Measurements from ENCODE around the gene FBP2. TPM values are rescaled to one million over a fixed set of nuclear protein-coding genes. Genes with fewer than 3 reads are reported as not detected.
"Not testable (repeated sequence)": the region's sequence is repeated elsewhere in the genome, so short reads cannot be mapped to it uniquely, and the experiment has no call there.

Gene FBP2
- total RNA-seq, 1 donor from 2014 or later: not detected

DNA sequence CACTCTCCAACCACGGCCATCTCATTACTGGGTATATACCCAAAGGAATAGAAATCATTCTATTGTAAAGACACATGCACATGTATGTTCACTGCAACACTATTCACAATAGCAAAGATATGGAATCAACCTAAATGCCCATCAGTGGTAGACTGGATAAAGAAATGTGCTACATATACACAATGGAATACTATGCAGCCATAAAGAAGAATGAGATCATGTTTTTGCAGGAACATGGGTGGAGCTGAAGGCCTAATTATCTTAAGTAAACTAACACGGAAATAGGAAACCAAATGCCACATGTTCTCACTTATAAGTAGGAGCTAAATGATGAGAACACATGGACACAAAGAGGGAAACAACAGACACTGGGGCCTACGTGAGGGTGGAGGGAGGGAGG is 29.3 kb downstream of the FBP2 start:
- intact Hi-C loops (cut with micrococcal nuclease): not testable (repeated sequence)

DNA sequence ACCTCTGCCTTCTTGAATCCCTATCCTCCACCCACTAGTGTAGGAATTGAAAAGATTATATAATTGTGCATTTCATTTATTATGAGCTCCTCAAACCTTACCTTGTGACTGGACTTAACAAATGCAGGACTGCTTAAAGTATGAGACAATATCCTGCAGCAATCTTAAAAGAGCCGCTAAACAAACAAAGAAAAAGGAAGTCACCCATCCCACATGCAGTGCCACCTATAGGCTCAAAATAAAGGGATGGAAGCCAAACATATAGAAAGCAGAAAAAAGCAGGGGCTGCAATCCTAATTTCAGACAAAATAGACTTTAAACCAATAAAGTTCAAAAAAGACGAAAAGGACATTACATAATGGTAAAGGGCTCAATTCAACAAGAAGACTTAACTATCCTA is 30.1 kb downstream of the FBP2 start:
- intact Hi-C loops (cut with micrococcal nuclease): no loop called here

DNA sequence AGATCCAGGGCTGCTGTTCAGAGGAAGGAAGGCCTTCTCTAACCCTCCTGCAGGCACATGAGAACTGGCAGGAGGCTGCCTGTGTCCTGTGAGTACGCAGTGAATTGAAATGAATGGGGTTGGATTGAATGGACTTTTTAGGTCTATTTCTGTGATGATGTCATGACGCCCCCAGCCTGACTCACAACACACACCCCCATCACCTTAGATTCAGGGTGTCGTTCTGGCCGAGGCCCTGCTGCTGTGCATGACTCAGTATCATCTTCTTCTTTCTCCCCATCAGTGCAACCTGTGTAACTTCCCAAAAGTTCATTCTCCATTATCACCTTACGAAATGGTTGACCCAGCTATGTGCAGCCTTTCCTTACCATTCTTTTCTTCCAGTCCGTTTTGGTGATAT is 33.4 kb downstream of the FBP2 start:
- intact Hi-C loops (cut with micrococcal nuclease): no loop called here

DNA sequence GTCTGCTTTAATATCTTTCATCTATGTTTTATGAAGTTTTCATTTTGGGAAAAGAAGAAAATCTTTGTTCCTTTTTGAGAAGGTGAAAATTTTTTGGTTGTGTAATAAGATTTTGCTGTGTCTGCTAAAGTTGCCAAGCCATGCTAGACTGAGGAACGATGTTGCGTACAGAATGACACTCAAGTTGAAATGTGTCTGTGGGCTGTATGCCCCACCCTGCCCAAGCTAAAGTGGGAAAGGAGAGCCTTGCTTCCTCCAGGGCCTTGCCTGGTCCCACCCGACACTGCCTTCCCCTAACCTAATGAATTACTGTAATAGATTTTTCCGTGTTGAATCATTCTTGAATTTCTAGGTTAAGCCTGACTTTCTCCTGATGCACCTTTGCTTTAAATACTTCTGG is 36.2 kb downstream of the FBP2 start:
- intact Hi-C loops (cut with micrococcal nuclease): no loop called here

DNA sequence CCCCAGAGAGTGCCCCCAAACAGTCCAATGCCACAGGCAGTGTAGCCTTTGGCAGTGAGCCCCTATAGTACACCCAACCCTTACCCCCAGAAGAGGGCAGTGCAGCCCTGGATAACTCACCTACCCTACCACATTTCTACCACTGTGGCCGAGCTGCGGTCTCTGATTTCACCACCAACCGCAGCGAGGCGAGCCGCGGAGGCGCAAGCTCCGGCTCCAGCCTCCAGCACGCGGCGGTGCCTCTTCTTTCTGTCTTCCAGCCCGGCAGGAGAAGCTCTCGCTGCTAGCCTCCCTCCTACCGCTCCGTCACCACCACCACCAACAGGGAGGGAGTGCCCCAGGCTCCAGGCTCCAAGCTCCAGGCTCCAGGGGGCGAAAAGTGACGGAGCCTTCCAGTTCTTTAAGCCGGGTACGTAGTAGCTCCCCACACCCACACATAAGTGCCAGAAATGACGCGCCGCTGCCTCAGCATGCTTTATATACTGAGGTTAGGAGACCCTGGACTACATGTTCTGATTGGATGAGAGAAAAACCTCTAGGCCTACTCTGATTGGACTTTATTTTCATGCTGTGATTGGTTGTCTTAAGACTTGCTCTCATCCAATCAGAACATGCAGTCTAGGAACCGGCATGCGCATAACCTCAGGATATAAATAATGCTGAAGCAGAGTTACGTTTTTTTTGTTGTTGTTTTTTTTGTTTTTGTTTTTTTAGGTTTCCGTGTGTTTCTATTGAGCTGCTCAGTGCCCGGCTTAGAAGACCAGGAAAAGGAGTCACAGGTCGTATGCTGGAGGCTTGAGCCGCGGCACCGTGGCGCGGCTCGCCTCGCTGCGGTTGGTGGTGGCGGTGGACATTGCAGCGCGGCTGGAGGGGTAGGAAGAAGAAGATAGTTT is 38.9 kb downstream of the FBP2 start, which contains the start of gene PCAT7:
TSS of gene PCAT7 (plus strand) at position 645 of the 893 bp plus-strand sequence.
- intact Hi-C loops (cut with micrococcal nuclease): no loop called here

DNA sequence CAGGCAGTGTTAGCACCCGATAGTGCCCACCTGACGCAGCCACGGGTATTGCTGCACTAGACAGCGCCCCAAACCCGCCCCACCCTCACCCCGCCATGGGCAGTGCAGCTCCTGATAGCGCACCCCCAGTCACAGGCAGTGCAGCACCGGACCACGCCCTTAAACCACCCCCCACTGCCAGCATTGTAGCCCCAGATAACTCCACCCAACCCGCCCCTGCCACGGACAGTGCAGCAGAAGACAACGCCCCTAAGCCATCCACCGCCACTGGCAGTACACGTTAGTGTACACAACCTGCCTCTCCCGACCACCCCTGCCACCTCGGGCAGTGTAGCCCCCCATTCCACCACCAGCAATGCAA is 39.6 kb downstream of the FBP2 start:
- intact Hi-C loops (cut with micrococcal nuclease): no loop called here

DNA sequence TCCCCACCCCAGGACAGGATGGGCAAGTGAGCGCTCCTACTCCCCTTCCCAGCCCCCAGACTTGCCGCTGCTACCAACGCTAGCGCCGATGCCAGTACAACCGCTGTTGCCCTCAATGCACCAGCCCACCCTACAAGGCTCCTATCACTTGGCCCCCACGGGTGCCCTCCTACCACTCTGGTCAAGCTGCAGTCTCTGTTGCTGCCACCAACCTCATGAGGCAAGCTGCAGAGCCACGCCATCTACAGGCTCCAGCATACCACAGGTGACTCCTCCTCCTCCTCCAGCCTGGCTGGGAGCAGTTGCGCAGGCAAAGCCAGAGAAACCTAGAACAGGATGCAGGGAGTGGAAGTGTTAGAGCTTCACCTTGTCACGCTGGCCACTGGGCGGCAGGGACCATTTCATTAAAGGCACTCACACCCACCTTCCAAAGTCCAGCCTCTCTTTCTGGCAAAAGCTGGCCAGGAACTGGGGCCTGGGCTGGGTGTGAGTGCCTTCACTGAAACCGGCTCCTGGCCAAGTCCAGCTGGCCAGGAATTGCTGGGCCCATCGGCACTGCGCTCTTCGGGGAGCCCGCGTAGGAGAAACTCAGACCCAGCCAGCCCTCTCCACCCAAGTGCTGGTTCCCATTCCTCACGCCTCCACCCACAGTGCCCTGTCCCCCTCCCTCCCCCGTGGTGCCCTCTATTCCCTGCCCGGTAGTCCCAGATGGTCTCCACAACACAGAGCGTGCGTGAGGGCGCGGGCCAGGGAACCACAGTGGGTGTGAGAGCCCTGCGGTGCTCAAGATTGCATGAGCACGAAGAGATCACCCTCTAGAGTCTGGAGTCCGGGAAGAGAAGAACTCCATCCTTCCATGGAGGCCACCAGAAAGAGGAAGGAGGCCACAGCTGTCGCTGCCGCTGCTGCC is 40.3 kb downstream of the FBP2 start:
- intact Hi-C loops (cut with micrococcal nuclease): no loop called here

DNA sequence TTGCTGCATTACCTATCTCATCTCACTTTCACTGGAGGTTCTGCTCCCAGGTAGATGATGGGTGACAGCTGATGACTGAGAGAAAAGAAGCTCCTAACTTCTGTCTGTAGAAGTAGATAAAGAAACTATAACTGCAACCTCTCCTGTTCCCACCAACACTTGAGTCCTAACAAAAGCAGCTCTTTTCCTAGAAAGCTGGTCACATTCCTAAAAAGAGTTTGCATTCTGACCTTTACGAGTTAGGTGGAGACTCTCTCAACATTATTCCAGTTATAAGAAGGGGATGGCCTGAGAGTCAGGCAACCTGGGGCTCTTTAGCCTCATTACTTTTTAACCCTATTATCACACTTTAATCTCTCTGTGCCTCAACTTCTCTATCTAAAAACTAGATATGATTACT is 47.7 kb downstream of the FBP2 start:
- intact Hi-C loops (cut with micrococcal nuclease): no loop called here

DNA sequence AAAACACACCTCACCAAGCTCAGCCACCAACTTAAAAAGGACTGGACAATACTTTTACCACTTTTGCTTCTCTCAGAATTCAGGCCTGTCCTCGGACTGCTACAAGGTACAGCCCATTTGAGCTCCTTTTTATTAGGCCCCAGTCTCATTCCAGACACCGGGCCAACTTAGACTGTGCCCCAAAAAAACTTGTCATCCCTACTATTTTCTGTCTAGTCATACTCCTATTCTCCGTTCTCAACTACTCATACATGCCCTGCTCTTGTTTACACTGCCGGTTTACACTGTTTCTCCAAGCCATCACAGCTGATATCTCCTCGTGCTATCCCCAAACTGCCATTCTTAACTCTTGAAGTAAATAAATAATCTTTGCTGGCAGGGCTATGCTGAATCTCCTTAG is 49.3 kb downstream of the FBP2 start:
- intact Hi-C loops (cut with micrococcal nuclease): not testable (repeated sequence)

DNA sequence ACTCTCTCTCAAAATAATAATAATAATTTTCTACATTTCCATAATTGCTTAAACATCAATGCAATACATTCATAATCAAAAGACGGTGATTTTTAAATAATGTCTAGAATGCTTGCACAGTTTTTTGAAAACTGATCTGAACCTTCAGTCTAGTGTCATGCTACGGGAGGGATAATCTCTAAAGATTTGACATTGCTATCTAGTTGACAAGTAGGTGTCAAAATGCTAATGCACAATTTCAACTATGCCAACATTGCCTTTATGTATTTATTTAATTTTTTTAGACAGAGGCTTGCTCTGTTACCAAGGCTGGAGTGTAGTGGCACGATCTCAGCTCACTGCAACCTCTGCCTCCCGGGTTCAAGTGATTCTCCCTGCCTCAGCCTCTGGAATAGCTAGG is 54.7 kb downstream of the FBP2 start:
- intact Hi-C loops (cut with micrococcal nuclease): no loop called here

DNA sequence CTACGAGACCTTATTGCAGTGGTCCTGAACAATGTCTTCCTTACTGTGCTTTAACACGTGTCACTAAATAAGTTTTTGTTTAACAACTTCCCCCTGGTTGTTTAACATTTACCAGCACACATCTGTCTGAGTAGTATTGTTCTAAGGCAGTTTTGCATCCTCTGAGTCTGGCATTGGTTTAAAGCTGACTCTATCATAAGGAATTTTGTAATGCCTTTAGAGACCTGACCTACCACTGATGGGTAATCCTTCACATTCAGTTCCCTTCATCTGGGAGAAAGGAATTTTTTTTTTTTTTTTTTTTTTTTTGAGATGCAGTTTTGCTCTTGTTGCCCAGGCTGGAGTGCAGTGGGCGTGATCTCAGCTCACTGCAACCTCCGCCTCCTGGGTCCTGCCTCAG is 58.7 kb downstream of the FBP2 start:
- intact Hi-C loops (cut with micrococcal nuclease): no loop called here

DNA sequence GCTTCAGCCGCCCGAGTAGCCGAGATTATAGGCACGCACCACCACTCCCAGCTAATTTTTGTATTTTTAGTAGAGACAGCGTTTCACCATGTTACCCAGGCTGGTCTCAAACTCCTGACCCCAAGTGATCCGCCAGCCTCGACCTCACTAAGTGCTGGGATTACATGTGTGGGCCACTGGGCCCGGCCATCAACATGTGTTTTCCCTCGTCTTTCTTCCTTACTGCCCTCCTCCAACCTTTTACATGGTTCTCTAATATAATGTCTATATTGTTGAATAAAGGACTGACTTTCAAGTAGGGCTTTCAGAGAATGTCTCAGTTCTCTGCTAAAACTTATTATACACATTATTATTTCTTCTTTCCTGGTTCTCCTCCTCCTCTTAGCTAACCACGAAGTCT is 60.0 kb downstream of the FBP2 start:
- intact Hi-C loops (cut with micrococcal nuclease): no loop called here

DNA sequence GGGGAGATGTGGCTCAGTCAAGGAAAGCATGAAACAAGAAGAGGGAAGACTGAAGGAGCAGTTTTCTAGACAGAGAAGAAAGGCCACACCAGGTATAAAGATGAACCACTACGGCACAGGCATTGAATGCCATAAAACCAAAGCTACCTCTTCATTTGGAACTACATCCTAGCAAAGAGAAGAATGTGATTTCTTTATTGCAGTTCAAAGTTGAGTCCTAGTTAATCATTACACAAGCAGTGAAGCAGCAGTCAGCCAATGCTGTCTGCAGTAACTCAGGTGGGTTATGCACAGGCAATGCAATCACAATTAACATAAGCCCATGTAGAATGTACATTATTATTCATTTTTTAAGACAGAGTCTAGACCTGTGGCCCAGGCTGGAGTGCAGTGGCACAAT is 60.5 kb downstream of the FBP2 start:
- intact Hi-C loops (cut with micrococcal nuclease): no loop called here

DNA sequence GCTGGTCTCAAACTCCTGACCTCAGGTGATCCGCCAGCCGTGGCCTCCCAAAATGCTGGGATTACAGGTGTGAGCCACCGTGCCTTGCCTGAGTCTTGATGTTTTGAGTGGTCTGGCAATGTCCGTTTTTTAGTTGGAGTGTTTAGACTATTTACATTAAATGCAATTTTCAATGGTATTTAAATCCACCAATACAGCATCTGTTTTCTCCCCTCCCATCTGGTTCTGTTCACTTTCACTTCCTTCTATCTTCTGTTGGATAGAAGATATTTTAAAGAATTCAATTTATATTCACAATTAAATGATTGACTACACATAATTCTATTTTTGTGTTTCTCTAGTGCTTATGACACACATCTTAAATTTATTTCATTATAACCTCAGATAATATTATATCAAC is 64.7 kb downstream of the FBP2 start:
- intact Hi-C loops (cut with micrococcal nuclease): no loop called here

DNA sequence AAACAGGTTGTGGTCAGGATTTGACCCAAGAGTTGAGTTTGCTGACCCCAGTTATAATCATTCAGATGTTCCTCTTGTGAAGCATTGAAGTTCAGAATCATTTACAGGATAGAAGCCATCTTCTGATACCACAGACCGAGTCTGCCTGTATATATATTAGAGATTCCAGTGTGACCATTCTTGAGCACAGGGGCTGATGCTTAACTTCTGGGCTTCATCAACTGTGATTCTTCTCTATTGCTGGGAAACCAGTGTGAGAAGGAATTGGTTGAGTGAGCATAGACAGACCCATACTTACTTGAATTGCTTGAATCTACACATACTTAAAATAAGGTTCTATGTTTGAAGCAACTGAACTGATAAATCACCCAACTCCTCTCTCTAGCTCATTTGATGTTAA is 66.7 kb downstream of the FBP2 start:
- intact Hi-C loops (cut with micrococcal nuclease): no loop called here

DNA sequence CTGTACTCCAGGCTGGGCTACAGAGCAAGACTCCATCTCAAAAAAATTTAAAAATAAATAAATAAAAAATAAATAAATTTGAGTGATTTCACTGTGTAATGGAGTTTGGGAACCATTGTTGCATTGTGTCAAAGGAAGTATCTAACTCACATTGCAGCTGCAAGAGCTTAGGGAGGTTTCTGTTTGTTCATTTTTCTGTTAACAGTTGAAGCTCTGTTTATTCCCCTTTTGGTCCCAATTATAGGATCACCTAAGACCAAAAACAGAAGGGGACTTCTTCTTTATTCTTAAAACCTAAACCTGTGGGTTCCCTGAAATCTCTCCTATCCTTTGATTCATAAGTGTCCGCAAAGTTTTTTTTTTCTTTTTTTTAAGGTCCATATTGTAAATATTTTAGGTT is 67.4 kb downstream of the FBP2 start:
- intact Hi-C loops (cut with micrococcal nuclease): no loop called here

DNA sequence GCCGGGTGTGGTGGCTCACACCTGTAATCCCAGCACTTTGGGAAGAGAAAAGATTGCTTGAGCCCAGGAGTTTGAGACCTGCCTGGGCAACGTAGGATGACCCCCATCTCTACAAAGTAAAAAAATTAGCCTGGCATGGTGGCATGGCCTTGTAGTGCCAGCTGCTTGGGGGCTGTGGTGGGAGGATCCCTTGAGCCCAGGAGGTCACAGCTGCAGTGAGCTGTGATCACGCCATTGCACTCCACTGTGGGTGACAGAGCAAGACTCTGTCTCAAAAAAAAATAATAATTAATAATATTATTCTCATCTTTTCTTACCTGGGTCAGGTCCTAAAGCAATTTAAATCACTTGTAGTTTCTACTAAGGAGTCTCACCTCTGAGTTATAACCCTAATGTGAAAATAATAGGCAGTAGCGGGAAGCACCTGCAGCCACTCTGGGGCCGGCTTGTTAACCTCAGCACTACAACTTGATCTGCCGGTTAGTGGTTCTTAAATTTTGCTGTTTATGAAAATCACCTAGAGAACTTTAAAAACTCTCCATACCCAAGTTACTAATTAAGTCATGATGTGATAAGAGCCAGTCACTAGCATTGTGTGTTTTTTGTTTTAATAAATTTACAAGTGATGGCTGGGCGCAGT is 68.1 kb downstream of the FBP2 start:
- intact Hi-C loops (cut with micrococcal nuclease): no loop called here

DNA sequence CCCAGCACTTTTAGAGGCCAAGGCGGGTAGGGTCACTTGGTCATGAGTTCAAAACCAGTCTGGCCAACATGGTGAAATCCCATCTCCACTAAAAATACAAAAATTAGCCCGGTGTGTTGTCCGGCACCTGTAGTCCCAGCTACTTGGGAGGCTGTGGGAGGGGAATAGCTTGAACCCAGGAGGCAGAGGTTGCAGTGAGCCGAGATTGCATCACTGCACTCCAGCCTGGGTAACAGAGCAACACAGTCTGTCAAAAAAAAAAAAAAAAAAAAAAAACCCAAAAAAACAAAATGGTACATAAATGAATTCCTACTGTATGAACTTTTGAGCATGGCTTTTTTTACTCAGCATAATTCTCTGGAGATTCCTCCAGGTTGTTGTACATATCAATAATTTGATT is 76.4 kb downstream of the FBP2 start:
- intact Hi-C loops (cut with micrococcal nuclease): no loop called here

DNA sequence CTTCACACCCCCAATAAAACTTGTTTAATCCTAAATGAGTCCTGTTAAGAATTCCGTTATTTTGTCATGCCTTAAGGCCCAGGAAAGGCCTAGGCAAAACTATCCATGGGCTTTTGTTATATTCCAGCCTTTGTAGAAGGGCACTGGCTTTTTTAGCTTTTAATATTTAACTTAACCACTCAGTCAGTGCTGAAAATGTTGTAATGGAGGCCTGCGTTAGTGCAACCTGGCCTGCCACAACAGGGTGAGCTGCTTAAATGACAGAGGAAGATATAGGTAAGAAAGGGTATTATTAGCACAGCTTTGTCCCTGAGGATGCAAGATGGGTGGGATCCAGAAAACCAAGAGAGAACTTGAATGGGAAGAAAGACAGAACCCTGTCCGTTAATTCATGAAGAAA is 78.9 kb downstream of the FBP2 start:
- intact Hi-C loops (cut with micrococcal nuclease): no loop called here

DNA sequence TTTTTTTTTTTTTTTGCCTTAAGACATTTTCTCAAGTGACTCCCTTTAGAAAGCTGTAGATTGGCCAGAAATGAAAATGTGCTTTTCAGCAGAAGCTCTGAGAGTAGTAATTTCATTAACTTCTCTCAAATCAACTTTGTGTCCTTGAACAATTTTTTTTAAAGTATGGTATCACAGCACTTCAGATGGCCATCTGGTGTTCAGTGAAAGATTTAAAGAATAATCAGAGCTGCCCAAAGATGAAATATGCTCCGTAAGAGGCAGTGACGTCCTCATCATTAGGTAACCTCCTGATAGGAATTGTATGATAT is 81.7 kb downstream of the FBP2 start:
- intact Hi-C loops (cut with micrococcal nuclease): no loop called here

DNA sequence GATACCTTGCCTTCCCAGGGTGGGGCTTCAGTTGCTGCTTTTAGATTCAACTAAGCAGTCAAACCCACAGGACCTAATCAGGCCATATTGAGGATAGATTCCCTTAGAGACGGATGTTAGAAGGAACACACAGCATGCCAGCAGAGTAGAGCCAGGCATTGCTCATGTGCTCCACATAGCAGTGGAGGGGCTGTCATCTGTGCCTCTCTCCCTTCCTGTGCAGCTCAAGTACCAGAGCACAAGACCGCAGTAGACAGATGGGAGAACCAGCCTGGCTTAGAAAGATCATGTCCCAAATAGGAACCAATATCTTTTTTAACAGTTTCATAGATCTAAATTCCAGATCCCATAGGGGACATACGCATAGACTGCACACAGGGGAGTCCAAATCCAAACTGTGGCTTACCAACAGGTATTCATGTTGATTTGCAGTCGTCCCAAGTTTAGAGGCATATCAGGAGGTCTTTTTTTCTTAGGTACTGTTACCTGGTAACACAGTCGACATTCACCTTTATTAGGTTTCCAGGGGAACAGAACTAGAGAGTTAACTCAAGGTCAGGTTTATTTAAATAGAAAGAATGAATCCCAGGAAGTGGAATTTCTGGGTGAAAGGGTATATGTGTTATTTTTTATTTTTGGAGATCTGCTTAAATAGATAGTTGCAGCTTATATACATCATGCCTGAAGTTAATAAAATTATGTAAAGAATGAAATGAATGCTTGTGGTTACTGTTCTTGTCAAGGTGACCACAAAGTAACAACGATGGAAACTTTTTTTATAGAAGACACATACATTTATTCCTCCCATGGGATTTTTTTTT is 82.3 kb downstream of the FBP2 start:
- intact Hi-C loops (cut with micrococcal nuclease): no loop called here

Data from T-helper 2 cell treated with Interferon-gamma antibody and Interleukin-4, amounts not matched to agents 100 ng/mL and 5 ng/mL, for 36 hours (primary cell).